Endothelial cell of umbilical vein (primary cell): ENCODE data around the gene KANK4. TPM values are rescaled to one million over a fixed set of nuclear protein-coding genes. Genes with fewer than 3 reads are reported as not detected.

Experiments used
- BruUV-seq: library from RNA; stranded (reverse); fragments of 400-500 nt; replicated peaks from 2 replicates; lab custom pipeline; 2021; lab: Mats Ljungman, UMichigan
- CTCF ChIA-PET: fragments of 300-600, 350-600 bp; sonication (Branson Sonifier 250); formaldehyde crosslinking; loops from one replicate; lab custom pipeline; 2021; ENCODE audit warnings: antibody characterized with exemption, inconsistent platforms; lab: Charles Lee
- POLR2A ChIA-PET: fragments of 300-600, 350-600 bp; sonication (Branson Sonifier 250); formaldehyde crosslinking; loops from one replicate; lab custom pipeline; 2021; ENCODE audit warnings: antibody characterized with exemption, inconsistent platforms; lab: Charles Lee
- DNase-seq: peaks from one replicate; pipeline ENCODE4 v3.0.0-alpha.2; 2011; ENCODE audit warnings: low read depth, low spot score
- FAIRE-seq: peaks from 2 replicates; lab custom pipeline; 2011; peaks lifted over from hg19 to GRCh38; lab: Jason Lieb, UNC
- H2AFZ ChIP-seq: 2 replicates; pipeline ENCODE4 v1.6.0; 2012; ENCODE audit warnings: low read depth, low read length, control low read depth, inconsistent platforms
- H3K27ac ChIP-seq: 2 replicates; pipeline ENCODE4 v1.5.1; 2011; ENCODE audit warnings: low read depth, mild to moderate bottlenecking, control low read depth, low read length, moderate library complexity; ENCODE audit not compliant: insufficient read depth
- H3K27me3 ChIP-seq, 2 experiments: 2 replicates each; pipeline versions ENCODE4 v1.6.0 to v1.6.1; 2011; ENCODE audit warnings: low read length in 2 of 2, mixed read lengths in 1 of 2; ENCODE audit not compliant: control insufficient read depth in 2 of 2, insufficient read depth in 2 of 2
- H3K36me3 ChIP-seq, 2 experiments: 2 replicates in 1 of 2; 3 replicates in 1 of 2; pipeline ENCODE4 v1.5.1; 2011; ENCODE audit warnings: low read length in 2 of 2, mild to moderate bottlenecking in 1 of 2, moderate library complexity in 1 of 2; ENCODE audit not compliant: control insufficient read depth in 2 of 2, insufficient read depth in 2 of 2; ENCODE audit errors: extremely low read depth in 1 of 2
- H3K4me1 ChIP-seq: 3 replicates; pipeline ENCODE4 v1.5.1; 2011; ENCODE audit warnings: mild to moderate bottlenecking, low read length; ENCODE audit not compliant: control insufficient read depth, insufficient read depth; ENCODE audit errors: extremely low read depth
- H3K4me2 ChIP-seq: 2 replicates; pipeline ENCODE4 v1.6.1; 2011; ENCODE audit warnings: low read length, control low read depth, mixed read lengths; ENCODE audit not compliant: insufficient read depth
- H3K4me3 ChIP-seq, 3 experiments: fragments of 200-600 bp in 1 of 3; sonication (generic), shearing (Covaris generic) in 1 of 3; replicated peaks in 1 of 3; 2 replicates each; pipeline ENCODE4 v1.5.1; 2011 to 2016; ENCODE audit warnings: control low read depth in 3 of 3, low read length in 3 of 3, mild to moderate bottlenecking in 2 of 3, inconsistent platforms in 1 of 3, low read depth in 1 of 3, moderate library complexity in 1 of 3; ENCODE audit not compliant: insufficient read depth in 1 of 3
- H3K79me2 ChIP-seq: 2 replicates; pipeline ENCODE4 v1.6.0; 2012; ENCODE audit warnings: low read length, inconsistent platforms; ENCODE audit not compliant: control insufficient read depth, insufficient read depth
- H3K9ac ChIP-seq: replicated peaks from 2 replicates; pipeline ENCODE3; 2011; ENCODE audit warnings: low read length, control low read depth; ENCODE audit not compliant: insufficient read depth; ENCODE audit errors: extremely low read depth
- H3K9me1 ChIP-seq: replicated peaks from 3 replicates; pipeline ENCODE4 v1.6.0; 2011; ENCODE audit warnings: mild to moderate bottlenecking, low read length; ENCODE audit not compliant: control insufficient read depth, insufficient read depth; ENCODE audit errors: extremely low read depth
- H3K9me3 ChIP-seq: replicated peaks from 2 replicates; pipeline ENCODE4 v1.5.1; 2012; ENCODE audit warnings: low read length, inconsistent platforms; ENCODE audit not compliant: control insufficient read depth, insufficient read depth
- H4K20me1 ChIP-seq: replicated peaks from 2 replicates; pipeline ENCODE3; 2011; ENCODE audit warnings: mild to moderate bottlenecking, low read length; ENCODE audit not compliant: control insufficient read depth, insufficient read depth; ENCODE audit errors: extremely low read depth
- EZH2 ChIP-seq: IDR thresholded peaks from 2 replicates; pipeline ENCODE4 v1.6.1; 2012; ENCODE audit warnings: borderline replicate concordance, low read depth, mild to moderate bottlenecking, moderate library complexity, low read length, inconsistent platforms; ENCODE audit not compliant: severe bottlenecking
- MAX ChIP-seq: IDR thresholded peaks from 2 replicates; pipeline ENCODE4 v1.6.1; 2011; ENCODE audit not compliant: insufficient read depth, insufficient read length
- MYC ChIP-seq: IDR thresholded peaks from one replicate; pipeline ENCODE4 v1.6.1; 2011; ENCODE audit warnings: mild to moderate bottlenecking, low read depth, low read length
- POLR2AphosphoS5 ChIP-seq: IDR thresholded peaks from 2 replicates; pipeline ENCODE4 v1.6.1; 2012; ENCODE audit warnings: low read depth, mild to moderate bottlenecking, control low read depth, low read length, moderate library complexity; ENCODE audit not compliant: insufficient read depth
- dilution Hi-C: fragments of 300-500 bp; cut with MboI; formaldehyde crosslinking; loops from one replicate; pipeline ENCODE4 v1.15.0; 2019; ENCODE audit warnings: low sequenced_read_pairs; ENCODE audit not compliant: extremely low pct_ligation_motif_present
- intact Hi-C: fragments of 100-400 bp; cut with micrococcal nuclease; formaldehyde crosslinking; loops from one replicate; pipeline ENCODE4 v1.10.0; 2022
- polyA plus RNA-seq, 4 experiments: library from polyadenylated mRNA; depleted of rRNA in 3 of 4; stranded (reverse) in 3 of 4; unstranded in 1 of 4; fragments of >200 nt; gene quantifications; 2 replicates each; pipeline versions ENCODE4 v1.2.1 to v1.2.3, GENCODE V29; 2011 to 2012; ENCODE audit warnings: missing spikeins in 1 of 4
- total RNA-seq: library from RNA; stranded (reverse); gene quantifications from 2 replicates; pipeline ENCODE4 v1.2.3, GENCODE V29; 2021
- TF ChIP-seq, protein P1 (sequence below), 2 donors: IDR thresholded peaks; 1 replicate in 1 of 2; 2 replicates in 1 of 2; pipeline ENCODE4 v1.5.1; 2011; ENCODE audit warnings: low read length in 2 of 2, mild to moderate bottlenecking in 2 of 2, moderate library complexity in 2 of 2, control low read depth in 1 of 2, inconsistent platforms in 1 of 2, low read depth in 1 of 2; ENCODE audit not compliant: insufficient read depth in 1 of 2; ENCODE audit errors: extremely low read depth in 1 of 2

KANK4 gene
- total and polyA plus RNA-seq, 2 donors (not counting 3 experiments of a cell fraction or from before 2014, with no cell fraction given), result not detected

DNA sequence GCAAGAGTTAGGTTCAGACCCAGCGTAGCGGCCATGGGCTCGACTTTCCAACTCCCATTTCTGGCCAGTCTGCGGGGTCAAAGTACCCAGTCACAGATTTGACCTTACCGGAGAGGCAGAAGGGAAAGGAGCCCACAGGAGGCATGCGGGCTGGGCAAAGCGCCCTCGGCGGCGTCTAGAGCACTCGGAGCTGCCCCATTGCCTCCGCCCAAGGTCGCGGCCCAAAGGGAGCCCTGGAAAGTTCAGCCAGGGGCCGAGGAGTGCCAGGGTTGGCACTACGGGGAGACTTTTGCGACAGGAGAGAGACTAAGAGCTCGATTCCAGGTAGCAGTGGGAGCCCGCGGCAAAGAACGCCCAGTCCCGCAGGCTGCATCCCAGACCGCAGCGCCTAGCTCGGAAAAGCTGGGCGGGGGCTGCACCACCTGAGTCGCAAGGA, 896 bp downstream of the KANK4 start:
- Histone ChIP-seq H2AFZ (no peak overlapping the region), H3K27me3 (peaks cover 14 to 16% of the 10 kb centered on the region in 2 experiments), H3K27ac (no peak overlapping the region), H3K4me1 (no peaks in the 10 kb centered on the region), H3K79me2 (no peaks in the 10 kb centered on the region), H3K9ac (no peak overlapping the region), H3K4me3 (no peak overlapping the region), H4K20me1 (no peaks in the 10 kb centered on the region), H3K9me1 (no peaks in the 10 kb centered on the region), H3K4me2 (no peak overlapping the region), H3K36me3 (no peaks in the 10 kb centered on the region), H3K9me3 (no peaks in the 10 kb centered on the region)
- TF ChIP-seq MAX (no peak), POLR2AphosphoS5 (no peak), MYC (no peak), EZH2 (no peak)
- TF ChIP-seq, protein P1, sequence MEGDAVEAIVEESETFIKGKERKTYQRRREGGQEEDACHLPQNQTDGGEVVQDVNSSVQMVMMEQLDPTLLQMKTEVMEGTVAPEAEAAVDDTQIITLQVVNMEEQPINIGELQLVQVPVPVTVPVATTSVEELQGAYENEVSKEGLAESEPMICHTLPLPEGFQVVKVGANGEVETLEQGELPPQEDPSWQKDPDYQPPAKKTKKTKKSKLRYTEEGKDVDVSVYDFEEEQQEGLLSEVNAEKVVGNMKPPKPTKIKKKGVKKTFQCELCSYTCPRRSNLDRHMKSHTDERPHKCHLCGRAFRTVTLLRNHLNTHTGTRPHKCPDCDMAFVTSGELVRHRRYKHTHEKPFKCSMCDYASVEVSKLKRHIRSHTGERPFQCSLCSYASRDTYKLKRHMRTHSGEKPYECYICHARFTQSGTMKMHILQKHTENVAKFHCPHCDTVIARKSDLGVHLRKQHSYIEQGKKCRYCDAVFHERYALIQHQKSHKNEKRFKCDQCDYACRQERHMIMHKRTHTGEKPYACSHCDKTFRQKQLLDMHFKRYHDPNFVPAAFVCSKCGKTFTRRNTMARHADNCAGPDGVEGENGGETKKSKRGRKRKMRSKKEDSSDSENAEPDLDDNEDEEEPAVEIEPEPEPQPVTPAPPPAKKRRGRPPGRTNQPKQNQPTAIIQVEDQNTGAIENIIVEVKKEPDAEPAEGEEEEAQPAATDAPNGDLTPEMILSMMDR (IDR thresholded peaks at IDR 0.05; ENCODE audit: extremely low read depth in 1 of 2, insufficient read depth in 1 of 2, low read depth in 1 of 2, low read length in 2 of 2), result no peak
- ChIA-PET CTCF (no interaction called here), POLR2A (no interaction called here)
- FAIRE-seq, result no peak
- no TSS peak for BruUV-seq
- intact Hi-C loops (no loop called here), dilution Hi-C loops (no loop called here)
- DNase-seq, result no peak
